Endothelial cell of umbilical vein (primary cell): Measurements from ENCODE around the gene FOXD4L3. TPM values are rescaled to one million over a fixed set of nuclear protein-coding genes. Genes with fewer than 3 reads are reported as not detected.

Experiments
- polyA plus RNA-seq, 4 experiments: library from polyadenylated mRNA; depleted of rRNA in 3 of 4; stranded (reverse) in 3 of 4; unstranded in 1 of 4; fragments of >200 nt; gene quantifications; 2 replicates each; pipeline versions ENCODE4 v1.2.1 to v1.2.3, GENCODE V29; 2011 to 2012; ENCODE audit warnings: missing spikeins in 1 of 4
- total RNA-seq: library from RNA; stranded (reverse); gene quantifications from 2 replicates; pipeline ENCODE4 v1.2.3, GENCODE V29; 2021

FOXD4L3 gene
- total and polyA plus RNA-seq, 2 donors (not counting 3 experiments of a cell fraction or from before 2014, with no cell fraction given) = not detected

Other genes with a start within 250 kb of the FOXD4L3 start
- gene ZNG1C, start 60.9 kb upstream of the FOXD4L3 start, total RNA-seq = 31.5 and 40.8 TPM in 2 replicates
- 13.6 and 32.3 TPM in 2 replicates for gene ZNG1C, start 60.9 kb upstream of the FOXD4L3 start, polyA plus RNA-seq
- 1.4 and 1.9 TPM in 2 replicates for gene PGM5, start 53.7 kb downstream of the FOXD4L3 start, total RNA-seq
- 0.14 TPM in 1 of 2 replicates, not detected in the other for gene PGM5, start 53.7 kb downstream of the FOXD4L3 start, polyA plus RNA-seq
- gene TMEM252, start 238.0 kb downstream of the FOXD4L3 start, total RNA-seq = not detected in 2 replicates
- gene TMEM252, start 238.0 kb downstream of the FOXD4L3 start, polyA plus RNA-seq = not detected in 2 replicates